Thyroid gland (tissue), 4 donors: ENCODE data around the gene PTPN6. TPM values are rescaled to one million over a fixed set of nuclear protein-coding genes. Genes with fewer than 3 reads are reported as not detected.

ENCODE experiments used
- DNase-seq, 2 donors: peaks; one replicate each; pipeline ENCODE4 v3.0.0-alpha.2; 2019
- H3K27ac ChIP-seq, 3 donors: fragments of 200-600 bp; sonication (generic); 1 replicate in 2 of 3; 2 replicates in 1 of 3; pipeline ENCODE4 v1.5.1; 2016 to 2019; ENCODE audit warnings: mild to moderate bottlenecking in 1 of 3, moderate library complexity in 1 of 3
- H3K27me3 ChIP-seq: fragments of 200-600 bp; sonication (generic); one replicate; pipeline ENCODE4 v1.5.1; 2019
- H3K36me3 ChIP-seq, 2 donors: fragments of 200-600 bp; sonication (generic); one replicate each; pipeline ENCODE4 v1.5.1; 2016 to 2019
- H3K4me1 ChIP-seq, 2 donors: fragments of 200-600 bp; sonication (generic); one replicate each; pipeline ENCODE4 v1.5.1; 2017 to 2019
- H3K4me3 ChIP-seq, 3 donors: fragments of 200-600 bp; sonication (generic); replicated peaks in 1 of 3; 1 replicate in 2 of 3; 2 replicates in 1 of 3; pipeline ENCODE4 v1.5.1; 2016; ENCODE audit warnings: mild to moderate bottlenecking in 1 of 3
- H3K9me3 ChIP-seq: fragments of 200-600 bp; sonication (generic); one replicate; pipeline ENCODE4 v1.5.1; 2017
- CTCF ChIP-seq, 6 experiments: fragments of 200-600 bp in 3 of 6; fragments of 450-650 bp in 3 of 6; sonication (generic) in 3 of 6; IDR thresholded peaks; one replicate each; pipeline ENCODE4 v1.5.1; 2016 to 2019; ENCODE audit warnings: antibody characterized with exemption in 6 of 6, mild to moderate bottlenecking in 2 of 6, inconsistent platforms in 1 of 6, moderate library complexity in 1 of 6
- POLR2A ChIP-seq, 2 donors: fragments of 450-650 bp; IDR thresholded peaks; one replicate each; pipeline ENCODE4 v1.6.1; 2017; ENCODE audit warnings: antibody characterized with exemption in 2 of 2, mild to moderate bottlenecking in 2 of 2, moderate library complexity in 1 of 2
- WGBS, 2 donors: methylation state at CpG; one replicate each; pipeline ENCODE4 v1.1.5; 2017; 5-methylcytosine and 5-hydroxymethylcytosine counted together
- intact Hi-C: fragments of 100-400 bp; cut with DNase I; formaldehyde crosslinking; loops from one replicate; pipeline ENCODE4 v1.15.1; 2023
- total RNA-seq, 4 donors: library from RNA; depleted of rRNA; stranded (reverse); fragments of >200 nt; gene quantifications; one replicate each; pipeline ENCODE4 v1.2.3, GENCODE V29; 2016

Gene PTPN6
- total RNA-seq, 4 donors from 2014 or later = 21.7 to 32.3 (median 31.4) TPM

GRCh38 chr12:6919588-6919987 lies 31.6 kb upstream of the PTPN6 start:
- Histone ChIP-seq H3K27ac (no peak overlapping the region), H3K27me3 (no peaks in the 10 kb centered on the region), H3K36me3 (no peaks in the 10 kb centered on the region), H3K4me1 (peaks cover 22 to 33% of the 10 kb centered on the region in 2 donors), H3K4me3 (no peak overlapping the region), H3K9me3 (no peaks in the 10 kb centered on the region)
- intact Hi-C loops = no loop called here
- TF ChIP-seq POLR2A (IDR thresholded peaks at IDR 0.05) = no peak
- no peak for TF ChIP-seq CTCF (IDR thresholded peaks at IDR 0.05)
- WGBS, 2 donors = 78 to 80% methylated on average over 7 of the region's 7 CpGs
- DNase-seq = no peak

GRCh38 chr12:6921539-6921938 lies 29.6 kb upstream of the PTPN6 start:
- Histone ChIP-seq H3K4me3 (no peak overlapping the region), H3K36me3 (no peaks in the 10 kb centered on the region), H3K9me3 (no peaks in the 10 kb centered on the region), H3K27ac (no peak overlapping the region), H3K27me3 (no peaks in the 10 kb centered on the region), H3K4me1 (peaks cover 28 to 36% of the 10 kb centered on the region in 2 donors)
- 90 to 93% methylated on average over 7 of the region's 7 CpGs for WGBS, 2 donors
- no peak for DNase-seq
- intact Hi-C loops = no loop called here
- TF ChIP-seq POLR2A (IDR thresholded peaks at IDR 0.05) = no peak

- TF ChIP-seq CTCF (IDR thresholded peaks at IDR 0.05) = no peak
- no peak for TF ChIP-seq POLR2A (IDR thresholded peaks at IDR 0.05)
- 91 to 92% methylated on average over 6 to 9 of the region's 9 CpGs for WGBS, 2 donors
- H3K27ac ChIP-seq = peak overlapping the region in 1 of 3 donors; percentile 9
Measured at GRCh38 chr12:6921996-6922946, 28.9 kb upstream of the PTPN6 start.

GRCh38 chr12:6923003-6923732 lies 28.0 kb upstream of the PTPN6 start:
- intact Hi-C loops = no loop called here
- no peak for DNase-seq
- Histone ChIP-seq H3K4me3 (no peak overlapping the region), H3K36me3 (no peaks in the 10 kb centered on the region), H3K9me3 (no peaks in the 10 kb centered on the region), H3K27ac (no peak overlapping the region), H3K27me3 (no peaks in the 10 kb centered on the region), H3K4me1 (peaks cover 25 to 32% of the 10 kb centered on the region in 2 donors)
- TF ChIP-seq POLR2A (IDR thresholded peaks at IDR 0.05) = no peak
- TF ChIP-seq CTCF (IDR thresholded peaks at IDR 0.05) = no peak
- 86 to 89% methylated on average over 10 of the region's 10 CpGs for WGBS, 2 donors

More at GRCh38 chr12:6921996-6922946, 28.9 kb upstream of the PTPN6 start:
- intact Hi-C loops = no loop called here
- Histone ChIP-seq H3K27me3 (no peaks in the 10 kb centered on the region), H3K9me3 (no peaks in the 10 kb centered on the region), H3K4me3 (no peak overlapping the region), H3K36me3 (no peaks in the 10 kb centered on the region), H3K4me1 (peaks cover 25 to 33% of the 10 kb centered on the region in 2 donors)
- no peak for DNase-seq

- H3K9me3 ChIP-seq = no peaks in the 10 kb centered on the region
- H3K4me1 ChIP-seq = peaks cover 25 to 32% of the 10 kb centered on the region in 2 donors
- H3K27ac ChIP-seq = peak overlapping the region; percentile 93 to 99 (median 98)
- no peak for TF ChIP-seq POLR2A (IDR thresholded peaks at IDR 0.05)
- no peak for TF ChIP-seq CTCF (IDR thresholded peaks at IDR 0.05)
- no peak overlapping the region for H3K4me3 ChIP-seq
- WGBS, 2 donors = 50 to 58% methylated on average over 6 of the region's 6 CpGs
- intact Hi-C loops = no loop called here
- no peaks in the 10 kb centered on the region for H3K36me3 ChIP-seq
- DNase-seq = no peak
- H3K27me3 ChIP-seq = no peaks in the 10 kb centered on the region
Measured at GRCh38 chr12:6923851-6924250, 27.3 kb upstream of the PTPN6 start.
